Tibial nerve (tissue), 4 donors: Measurements from ENCODE around the gene ABCC8. TPM values are rescaled to one million over a fixed set of nuclear protein-coding genes. Genes with fewer than 3 reads are reported as not detected.

Experiments
- DNase-seq, 2 donors: peaks; one replicate each; pipeline ENCODE4 v3.0.0-alpha.2; 2019; ENCODE audit warnings: low spot score in 2 of 2
- H3K27ac ChIP-seq, 4 donors: fragments of 200-600 bp; sonication (generic) in 3 of 4; one replicate each; pipeline ENCODE4 v1.5.1; 2017 to 2019; ENCODE audit warnings: mild to moderate bottlenecking in 1 of 4
- H3K27me3 ChIP-seq, 2 donors: fragments of 200-600 bp; sonication (generic) in 1 of 2; one replicate each; pipeline versions ENCODE4 v1.5.1 to v1.6.0; 2017 to 2019
- H3K36me3 ChIP-seq, 3 donors: fragments of 200-600 bp; sonication (generic); one replicate each; pipeline ENCODE4 v1.5.1; 2018 to 2019
- H3K4me1 ChIP-seq, 4 donors: fragments of 200-600 bp; sonication (generic) in 3 of 4; one replicate each; pipeline ENCODE4 v1.5.1; 2017 to 2019
- H3K4me3 ChIP-seq, 4 donors: fragments of 200-600 bp; sonication (generic) in 3 of 4; one replicate each; pipeline ENCODE4 v1.5.1; 2017 to 2019; ENCODE audit warnings: mild to moderate bottlenecking in 1 of 4, moderate library complexity in 1 of 4
- H3K9me3 ChIP-seq, 4 donors: fragments of 200-600 bp; sonication (generic) in 3 of 4; one replicate each; pipeline ENCODE4 v1.5.1; 2017 to 2019
- EP300 ChIP-seq, 2 donors: sonication (generic); formaldehyde crosslinking; IDR thresholded peaks; one replicate each; pipeline ENCODE4 v1.6.1; 2017; ENCODE audit warnings: antibody characterized with exemption in 2 of 2, mild to moderate bottlenecking in 1 of 2
- POLR2A ChIP-seq, 2 donors: fragments of 450-650 bp; IDR thresholded peaks; one replicate each; pipeline ENCODE4 v1.6.1; 2017; ENCODE audit warnings: antibody characterized with exemption in 2 of 2, mild to moderate bottlenecking in 2 of 2, moderate library complexity in 2 of 2
- WGBS, 2 donors: methylation state at CpG; one replicate each; pipeline ENCODE4 v1.1.5; 2018; 5-methylcytosine and 5-hydroxymethylcytosine counted together
- total RNA-seq, 4 donors: library from RNA; depleted of rRNA; stranded (reverse); fragments of >200 nt; gene quantifications; one replicate each; pipeline ENCODE4 v1.1.0, GENCODE V29; 2016
- TF ChIP-seq, protein P1 (sequence below), 5 experiments: fragments of 200-600 bp in 3 of 5; fragments of 450-650 bp in 2 of 5; sonication (generic) in 3 of 5; IDR thresholded peaks; one replicate each; pipeline ENCODE4 v1.5.1; 2016 to 2019; ENCODE audit warnings: antibody characterized with exemption in 5 of 5, mild to moderate bottlenecking in 3 of 5, moderate library complexity in 2 of 5

ABCC8 gene
- total RNA-seq, 4 donors from 2014 or later, result 1.3 to 8.6 (median 5.1) TPM

DNA sequence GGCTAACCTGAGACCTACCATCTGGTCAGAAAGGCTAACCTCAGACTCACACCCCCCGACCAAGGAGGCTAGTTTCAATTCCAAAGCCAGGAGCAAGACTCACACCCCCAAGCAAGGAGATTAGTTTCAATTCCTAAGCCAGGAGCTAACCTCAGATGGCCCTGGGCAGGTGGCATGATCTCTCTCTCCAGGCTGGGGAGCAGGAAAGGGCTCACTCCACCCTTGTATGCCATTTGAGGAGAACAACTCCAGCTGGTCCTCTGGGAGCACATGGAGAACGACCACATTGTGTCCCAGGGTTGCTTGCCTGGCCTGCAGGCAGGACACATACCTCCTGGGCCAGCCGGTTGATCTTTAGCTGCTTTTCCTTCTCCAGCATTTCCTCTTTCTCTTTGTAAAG, 34.9 kb upstream of the ABCC8 start:
- Histone ChIP-seq H3K4me1 (peaks cover 0 to 16% (median 0%) of the 10 kb centered on the region in 4 donors), H3K27me3 (no peaks in the 10 kb centered on the region), H3K36me3 (no peaks in the 10 kb centered on the region), H3K9me3 (no peaks in the 10 kb centered on the region), H3K27ac (no peak overlapping the region), H3K4me3 (no peak overlapping the region)
- 44 to 65% methylated on average over 3 of the region's 3 CpGs for WGBS, 2 donors
- no peak for DNase-seq
- TF ChIP-seq EP300 (IDR thresholded peaks at IDR 0.05), result no peak

DNA sequence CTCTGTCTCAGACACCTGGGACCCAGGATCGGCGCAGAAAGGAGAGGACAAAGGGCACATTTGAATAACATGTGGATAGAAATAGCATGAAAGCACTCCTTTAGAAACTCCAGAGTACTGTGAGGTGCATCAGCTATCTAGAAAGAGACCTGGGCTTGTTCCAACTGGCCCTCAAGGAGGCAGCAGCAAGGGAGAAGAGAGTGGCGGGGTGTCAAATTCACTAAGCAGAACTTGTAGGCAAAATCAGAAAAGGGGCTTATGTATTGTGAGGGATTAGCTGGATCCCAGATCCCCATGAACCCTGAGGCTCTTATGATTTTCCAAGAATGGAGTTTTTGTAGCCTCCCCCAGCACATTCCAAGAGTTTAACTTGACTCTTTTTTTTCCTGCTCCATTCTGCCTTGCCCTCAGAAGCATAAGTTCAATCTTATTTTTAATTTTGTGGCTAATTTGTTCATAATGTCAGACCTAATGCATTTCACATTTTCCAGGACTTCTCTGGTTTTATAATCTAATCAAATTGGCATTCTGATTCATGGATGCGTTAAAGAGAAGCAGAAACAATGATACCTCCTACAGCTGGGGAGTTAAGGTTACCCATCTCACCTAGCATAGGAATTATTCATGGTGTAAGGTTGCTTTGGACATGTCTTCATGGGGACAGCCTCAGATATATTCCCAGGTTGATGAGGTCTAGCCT, 34.0 kb upstream of the ABCC8 start:
- Histone ChIP-seq H3K27me3 (no peaks in the 10 kb centered on the region), H3K9me3 (no peaks in the 10 kb centered on the region), H3K27ac (no peak overlapping the region), H3K4me1 (peaks cover 0 to 16% (median 0%) of the 10 kb centered on the region in 4 donors), H3K4me3 (no peak overlapping the region), H3K36me3 (no peaks in the 10 kb centered on the region)
- DNase-seq, result no peak
- WGBS, 2 donors, result 54 to 57% methylated on average over 4 of the region's 4 CpGs
- no peak for TF ChIP-seq EP300 (IDR thresholded peaks at IDR 0.05)

DNA sequence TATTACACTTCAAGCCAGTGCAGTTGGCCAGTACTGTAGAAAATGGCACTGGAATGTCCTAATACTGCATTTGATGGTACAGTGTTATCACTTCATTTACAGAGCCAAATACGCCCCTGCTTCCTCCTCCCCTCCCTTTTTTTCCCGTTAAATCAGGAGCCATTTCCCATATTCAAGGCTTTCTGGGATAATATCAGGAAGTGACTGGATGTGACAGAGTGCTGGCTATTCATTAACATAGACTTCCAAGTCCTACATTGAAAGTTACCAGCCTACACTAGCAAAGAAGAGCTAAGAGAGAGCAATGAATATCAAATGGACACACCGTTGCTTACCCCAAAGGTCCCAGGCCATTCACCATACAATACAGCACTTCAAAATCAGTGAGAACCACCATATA, 32.1 kb upstream of the ABCC8 start:
- WGBS, 2 donors, result 33 to 41% methylated on average over 3 of the region's 3 CpGs
- no peak overlapping the region for H3K27ac ChIP-seq

DNA sequence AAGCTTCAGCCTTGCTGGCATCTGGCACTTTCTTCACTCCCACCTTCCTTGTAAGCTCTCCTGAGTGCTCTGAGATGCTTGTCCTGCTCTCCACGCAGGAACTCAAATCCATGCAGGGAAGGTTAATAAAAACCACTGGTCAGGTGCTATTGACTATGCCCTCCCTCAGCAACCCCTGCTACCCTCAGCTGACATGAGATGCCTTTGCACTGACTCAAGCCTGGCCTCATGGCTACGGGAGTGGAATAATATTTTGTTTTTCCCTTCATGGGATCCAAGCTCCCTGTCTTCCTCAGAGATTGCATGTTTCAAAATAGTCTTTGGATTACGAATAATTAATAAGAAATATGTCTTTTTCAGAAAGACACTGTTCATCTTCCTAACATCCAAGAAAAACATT, 31.7 kb upstream of the ABCC8 start:
- no peaks in the 10 kb centered on the region for H3K36me3 ChIP-seq
- no peaks in the 10 kb centered on the region for H3K27me3 ChIP-seq
- peak in 1 of 2 donors; percentile 7 for TF ChIP-seq EP300 (IDR thresholded peaks at IDR 0.05)
- TF ChIP-seq, protein P1, sequence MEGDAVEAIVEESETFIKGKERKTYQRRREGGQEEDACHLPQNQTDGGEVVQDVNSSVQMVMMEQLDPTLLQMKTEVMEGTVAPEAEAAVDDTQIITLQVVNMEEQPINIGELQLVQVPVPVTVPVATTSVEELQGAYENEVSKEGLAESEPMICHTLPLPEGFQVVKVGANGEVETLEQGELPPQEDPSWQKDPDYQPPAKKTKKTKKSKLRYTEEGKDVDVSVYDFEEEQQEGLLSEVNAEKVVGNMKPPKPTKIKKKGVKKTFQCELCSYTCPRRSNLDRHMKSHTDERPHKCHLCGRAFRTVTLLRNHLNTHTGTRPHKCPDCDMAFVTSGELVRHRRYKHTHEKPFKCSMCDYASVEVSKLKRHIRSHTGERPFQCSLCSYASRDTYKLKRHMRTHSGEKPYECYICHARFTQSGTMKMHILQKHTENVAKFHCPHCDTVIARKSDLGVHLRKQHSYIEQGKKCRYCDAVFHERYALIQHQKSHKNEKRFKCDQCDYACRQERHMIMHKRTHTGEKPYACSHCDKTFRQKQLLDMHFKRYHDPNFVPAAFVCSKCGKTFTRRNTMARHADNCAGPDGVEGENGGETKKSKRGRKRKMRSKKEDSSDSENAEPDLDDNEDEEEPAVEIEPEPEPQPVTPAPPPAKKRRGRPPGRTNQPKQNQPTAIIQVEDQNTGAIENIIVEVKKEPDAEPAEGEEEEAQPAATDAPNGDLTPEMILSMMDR (IDR thresholded peaks at IDR 0.05), result no peak
- DNase-seq, result no peak
- peaks cover 0 to 16% (median 0%) of the 10 kb centered on the region in 4 donors for H3K4me1 ChIP-seq
- H3K9me3 ChIP-seq, result no peaks in the 10 kb centered on the region
- H3K27ac ChIP-seq, result peak overlapping the region in 1 of 4 donors; percentile 8
- WGBS, 2 donors, result 23 to 42% methylated on average over 3 of the region's 3 CpGs
- H3K4me3 ChIP-seq, result no peak overlapping the region

More for the DNA sequence above, 32.1 kb upstream of the ABCC8 start:
- no peaks in the 10 kb centered on the region for H3K27me3 ChIP-seq
- no peaks in the 10 kb centered on the region for H3K9me3 ChIP-seq
- no peak overlapping the region for H3K4me3 ChIP-seq
- H3K36me3 ChIP-seq, result no peaks in the 10 kb centered on the region
- no peak for DNase-seq
- TF ChIP-seq, protein P1 (IDR thresholded peaks at IDR 0.05), result no peak
- TF ChIP-seq EP300 (IDR thresholded peaks at IDR 0.05) (no peak), POLR2A (IDR thresholded peaks at IDR 0.05) (no peak)
- H3K4me1 ChIP-seq, result peaks cover 0 to 16% (median 0%) of the 10 kb centered on the region in 4 donors

DNA sequence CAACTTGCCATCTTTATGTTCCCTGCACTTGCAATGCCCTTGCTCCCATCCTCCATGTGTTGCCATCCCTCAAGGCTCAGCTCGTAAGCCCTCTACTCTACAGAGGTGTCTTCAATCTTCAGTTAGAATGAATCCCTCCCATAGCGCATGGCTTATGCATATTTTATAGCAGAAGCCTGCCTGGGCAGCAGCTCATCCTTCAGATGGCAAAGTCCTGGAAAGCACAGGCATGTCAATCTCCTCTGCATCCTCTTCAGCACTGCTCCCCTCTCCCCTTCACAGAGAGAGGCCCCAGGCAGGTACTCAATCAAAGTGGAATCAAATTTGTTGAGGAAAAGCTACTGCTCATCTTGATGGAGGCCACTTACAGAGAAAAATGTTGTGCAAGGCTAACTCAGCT, 31.1 kb upstream of the ABCC8 start:
- 89 to 97% methylated on average over 2 of the region's 2 CpGs for WGBS, 2 donors
- H3K27ac ChIP-seq, result peak overlapping the region in 1 of 4 donors; percentile 8
- H3K9me3 ChIP-seq, result no peaks in the 10 kb centered on the region
- H3K36me3 ChIP-seq, result no peaks in the 10 kb centered on the region
- TF ChIP-seq POLR2A (IDR thresholded peaks at IDR 0.05) (no peak), EP300 (IDR thresholded peaks at IDR 0.05) (no peak)
- TF ChIP-seq, protein P1 (IDR thresholded peaks at IDR 0.05), result no peak
- H3K4me3 ChIP-seq, result no peak overlapping the region
- no peak for DNase-seq
- H3K4me1 ChIP-seq, result peaks cover 0 to 16% (median 0%) of the 10 kb centered on the region in 4 donors
- no peaks in the 10 kb centered on the region for H3K27me3 ChIP-seq

DNA sequence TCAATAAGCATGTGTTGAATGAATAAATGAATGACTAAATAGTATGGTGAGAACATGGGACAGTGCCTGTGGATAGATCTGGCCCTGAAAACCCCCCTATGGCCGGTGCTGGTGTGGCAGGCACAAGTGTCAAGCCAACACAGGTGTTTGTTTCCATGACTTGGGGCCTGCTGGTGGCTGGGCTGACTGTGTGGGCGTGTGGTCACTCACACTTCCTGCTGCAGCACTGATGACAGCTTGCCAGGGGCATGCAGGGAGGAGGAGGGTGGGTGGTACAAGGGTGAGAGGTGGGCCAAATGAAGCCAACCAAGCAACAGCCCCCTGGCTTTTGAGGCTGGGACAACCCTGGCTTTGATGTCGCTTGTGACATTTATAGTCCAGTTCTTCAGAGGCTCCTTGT, 30.3 kb upstream of the ABCC8 start:
- Histone ChIP-seq H3K27ac (no peak overlapping the region), H3K27me3 (no peaks in the 10 kb centered on the region), H3K4me3 (no peak overlapping the region), H3K4me1 (peaks cover 0 to 16% (median 0%) of the 10 kb centered on the region in 4 donors), H3K9me3 (no peaks in the 10 kb centered on the region), H3K36me3 (no peaks in the 10 kb centered on the region)
- TF ChIP-seq, protein P1 (IDR thresholded peaks at IDR 0.05), result no peak
- TF ChIP-seq POLR2A (IDR thresholded peaks at IDR 0.05) (no peak), EP300 (IDR thresholded peaks at IDR 0.05) (no peak)
- DNase-seq, result no peak
- 65 to 69% methylated on average over 3 of the region's 3 CpGs for whole genome bisulfite sequencing, 2 donors
